HEK293 (cell line): ENCODE results near the gene C3.

Experiments
- EGR2 ChIP-seq: fragments of 450-650 bp; formaldehyde crosslinking; IDR thresholded peaks from 2 replicates; pipeline ENCODE4 v1.5.1; 2016; ENCODE audit warnings: low read depth, missing biosample characterization, missing genetic modification characterization
- ELK4 ChIP-seq: IDR thresholded peaks from 2 replicates; pipeline ENCODE4 v1.6.1; 2011; ENCODE audit warnings: mild to moderate bottlenecking, low read depth, low read length, borderline replicate concordance
- HOXD13 ChIP-seq: sonication (generic); formaldehyde crosslinking; IDR thresholded peaks from 2 replicates; pipeline ENCODE4 v1.8.0; 2022; ENCODE audit warnings: missing genetic modification reagents, borderline replicate concordance
- KLF17 ChIP-seq: fragments of 450-650 bp; formaldehyde crosslinking; IDR thresholded peaks from 2 replicates; pipeline ENCODE4 v1.5.1; 2016; ENCODE audit warnings: missing biosample characterization, missing genetic modification characterization
- KLF7 ChIP-seq: fragments of 450-650 bp; formaldehyde crosslinking; IDR thresholded peaks from 2 replicates; pipeline ENCODE4 v1.5.1; 2016; ENCODE audit warnings: missing biosample characterization, missing genetic modification characterization, borderline replicate concordance
- KLF9 ChIP-seq: fragments of 450-650 bp; formaldehyde crosslinking; IDR thresholded peaks from 2 replicates; pipeline ENCODE4 v1.5.1; 2016; ENCODE audit warnings: missing biosample characterization, missing genetic modification characterization, low read depth
- OSR2 ChIP-seq: fragments of 450-650 bp; formaldehyde crosslinking; IDR thresholded peaks from 2 replicates; pipeline ENCODE4 v1.5.1; 2016; ENCODE audit warnings: missing biosample characterization, missing genetic modification characterization
- PRDM10 ChIP-seq: fragments of 450-650 bp; formaldehyde crosslinking; IDR thresholded peaks from 2 replicates; pipeline ENCODE4 v1.5.1; 2016; ENCODE audit warnings: missing biosample characterization, missing genetic modification characterization
- SALL2 ChIP-seq: fragments of 450-650 bp; formaldehyde crosslinking; IDR thresholded peaks from 2 replicates; pipeline ENCODE4 v1.5.0; 2017; ENCODE audit warnings: missing biosample characterization, mild to moderate bottlenecking, missing genetic modification characterization, borderline replicate concordance
- SP7 ChIP-seq: fragments of 450-650 bp; formaldehyde crosslinking; IDR thresholded peaks from 2 replicates; pipeline ENCODE4 v1.5.1; 2016; ENCODE audit warnings: missing biosample characterization, missing genetic modification characterization
- TRIM28 ChIP-seq: IDR thresholded peaks from 2 replicates; pipeline ENCODE4 v1.6.1; 2011; ENCODE audit warnings: low read length, control low read depth, borderline replicate concordance
- ZBTB6 ChIP-seq: fragments of 450-650 bp; formaldehyde crosslinking; IDR thresholded peaks from 2 replicates; pipeline ENCODE4 v1.5.1; 2017; ENCODE audit warnings: missing biosample characterization, missing genetic modification characterization
- ZBTB8A ChIP-seq: fragments of 450-650 bp; formaldehyde crosslinking; IDR thresholded peaks from 2 replicates; pipeline ENCODE4 v1.5.1; 2016; ENCODE audit warnings: missing biosample characterization, missing genetic modification characterization
- ZIC2 ChIP-seq: fragments of 450-650 bp; formaldehyde crosslinking; IDR thresholded peaks from 2 replicates; pipeline ENCODE4 v1.5.1; 2016; ENCODE audit warnings: missing biosample characterization, missing genetic modification characterization
- ZNF112 ChIP-seq: fragments of 450-650 bp; formaldehyde crosslinking; IDR thresholded peaks from 2 replicates; pipeline ENCODE4 v1.5.0; 2017; ENCODE audit warnings: missing biosample characterization, missing genetic modification characterization
- ZNF274 ChIP-seq, 2 experiments: fragments of 200-500 bp in 1 of 2; fragments of 450-650 bp in 1 of 2; sonication (Bioruptor generic) in 1 of 2; formaldehyde crosslinking in 1 of 2; IDR thresholded peaks; 2 replicates each; pipeline versions ENCODE4 v1.5.1 to v1.6.1; 2014 to 2016; ENCODE audit warnings: borderline replicate concordance in 1 of 2, inconsistent platforms in 1 of 2, low read length in 1 of 2, missing biosample characterization in 1 of 2, missing genetic modification characterization in 1 of 2
- ZNF398 ChIP-seq: fragments of 450-650 bp; formaldehyde crosslinking; IDR thresholded peaks from 2 replicates; pipeline ENCODE4 v1.5.1; 2017; ENCODE audit warnings: missing biosample characterization, missing genetic modification characterization
- ZNF514 ChIP-seq: fragments of 450-650 bp; formaldehyde crosslinking; IDR thresholded peaks from 2 replicates; pipeline ENCODE4 v1.5.1; 2016; ENCODE audit warnings: missing biosample characterization, missing genetic modification characterization
- ZNF518A ChIP-seq: fragments of 450-650 bp; formaldehyde crosslinking; conservative IDR thresholded peaks from 2 replicates; pipeline ENCODE4 v1.5.1; 2016; ENCODE audit warnings: low read depth, missing biosample characterization, missing genetic modification characterization
- ZNF529 ChIP-seq: fragments of 450-650 bp; formaldehyde crosslinking; IDR thresholded peaks from 2 replicates; pipeline ENCODE4 v1.5.1; 2017; ENCODE audit warnings: missing genetic modification characterization, missing biosample characterization; ENCODE audit not compliant: insufficient replicate concordance
- ZNF561 ChIP-seq: fragments of 450-650 bp; IDR thresholded peaks from 2 replicates; pipeline ENCODE4 v1.5.1; 2018; ENCODE audit warnings: missing biosample characterization, missing genetic modification characterization, borderline replicate concordance
- ZNF626 ChIP-seq: fragments of 450-650 bp; sonication (Bioruptor Pico); formaldehyde crosslinking; IDR thresholded peaks from 2 replicates; pipeline ENCODE4 v1.5.1; 2018; ENCODE audit warnings: missing biosample characterization, missing genetic modification characterization, inconsistent platforms
- ZNF664 ChIP-seq: fragments of 450-650 bp; formaldehyde crosslinking; IDR thresholded peaks from 2 replicates; pipeline ENCODE4 v1.5.1; 2016; ENCODE audit warnings: missing biosample characterization, missing genetic modification characterization
- ZNF747 ChIP-seq: fragments of 450-650 bp; formaldehyde crosslinking; IDR thresholded peaks from 2 replicates; pipeline ENCODE4 v1.5.1; 2016; ENCODE audit warnings: missing biosample characterization, missing genetic modification characterization

The C3 gene

GRCh38 chr19:6743714-6744380, 23.4 kb upstream of the C3 start (continued):
- TF ChIP-seq ZNF518A (tag by site-specific recombination) (no peak), OSR2 (peak; percentile 53), PRDM10 (tag by site-specific recombination) (peak; percentile 44; the same call in 1 of the 2 replicates), ZNF514 (tag by site-specific recombination) (no peak), ZNF274 (IDR thresholded peaks at IDR 0.05; ENCODE audit: low read length) (no peak), ZNF274 (tag by site-specific recombination; IDR thresholded peaks at IDR 0.05; ENCODE audit: borderline replicate concordance) (no peak), EGR2 (tag by site-specific recombination) (0 out of 2 replicates have a peak, but pooled peaks have one; percentile 1), ZNF626 (tag by site-specific recombination) (no peak), TRIM28 (peak; percentile 88), KLF7 (tag by site-specific recombination) (no peak), ZBTB6 (tag by site-specific recombination) (0 out of 2 replicates have a peak, but pooled peaks have one; percentile 15), KLF9 (tag by site-specific recombination) (no peak), HOXD13 (no peak), ZNF398 (tag by site-specific recombination) (peak; percentile 49; the same call in 1 of the 2 replicates), ZBTB8A (tag by site-specific recombination) (no peak), ZNF747 (tag by site-specific recombination) (no peak), SALL2 (tag by site-specific recombination) (no peak), KLF17 (tag by site-specific recombination) (no peak), ZNF561 (tag by site-specific recombination) (0 out of 2 replicates have a peak, but pooled peaks have one; percentile 49), ZNF664 (tag by site-specific recombination) (no peak), ZNF112 (tag by site-specific recombination) (no peak), ELK4 (no peak), ZNF529 (tag by site-specific recombination) (no peak), ZIC2 (tag by site-specific recombination) (peak; percentile 53), SP7 (tag by site-specific recombination) (peak; percentile 75)
